Fibroblast of villous mesenchyme (primary cell): Measurements from ENCODE around the gene SHISA7. TPM values are rescaled to one million over a fixed set of nuclear protein-coding genes. Genes with fewer than 3 reads are reported as not detected.
"Not testable (repeated sequence)": the region's sequence is repeated elsewhere in the genome, so short reads cannot be mapped to it uniquely, and the experiment has no call there.

ENCODE experiments used
- DNase-seq: peaks from one replicate; pipeline ENCODE4 v3.0.0-alpha.2; 2010; ENCODE audit warnings: low read depth
- H3K4me3 ChIP-seq: 2 replicates; pipeline ENCODE4 v1.5.1; 2011; ENCODE audit warnings: low read depth, mild to moderate bottlenecking, low read length
- CTCF ChIP-seq: IDR thresholded peaks from 2 replicates; pipeline ENCODE4 v1.5.1; 2012; ENCODE audit warnings: low read depth, mild to moderate bottlenecking, low read length; ENCODE audit not compliant: insufficient read depth
- total RNA-seq: library from RNA; depleted of rRNA; stranded (reverse); fragments of >200 nt; gene quantifications from 2 replicates; pipeline ENCODE4 v1.2.3, GENCODE V29; 2012

SHISA7 gene
- total RNA-seq, 1 donor, result not detected

GRCh38 chr19:55451163-55451964, 8.3 kb upstream of the SHISA7 start:
- no peak for DNase-seq
- TF ChIP-seq CTCF, result no peak
- H3K4me3 ChIP-seq, result no peak overlapping the region

GRCh38 chr19:55449469-55449868, 6.4 kb upstream of the SHISA7 start:
- TF ChIP-seq CTCF, result no peak
- DNase-seq, result no peak
- H3K4me3 ChIP-seq, result no peak overlapping the region

- DNase-seq, H3K4me3 ChIP-seq: not testable (repeated sequence)
Measured at GRCh38 chr19:55448175-55448490, 5.0 kb upstream of the SHISA7 start.

GRCh38 chr19:55447421-55448174, 4.5 kb upstream of the SHISA7 start:
- no peak overlapping the region for H3K4me3 ChIP-seq
- no peak for TF ChIP-seq CTCF
- DNase-seq, result no peak

- no peak for TF ChIP-seq CTCF
- no peak for DNase-seq
- no peak overlapping the region for H3K4me3 ChIP-seq
Measured at GRCh38 chr19:55446060-55446459, 3.0 kb upstream of the SHISA7 start.

GRCh38 chr19:55444646-55445045, 1.5 kb upstream of the SHISA7 start:
- H3K4me3 ChIP-seq, result no peak overlapping the region
- no peak for TF ChIP-seq CTCF
- no peak for DNase-seq

- H3K4me3 ChIP-seq, result no peak overlapping the region
- no peak for DNase-seq
- no peak for TF ChIP-seq CTCF
Measured at GRCh38 chr19:55443824-55444480, 852 bp upstream of the SHISA7 start.
